C1 segment of cervical spinal cord (tissue), 14 donors: ENCODE results near the gene TEF.
"Not testable (repeated sequence)": the region's sequence is repeated elsewhere in the genome, so short reads cannot be mapped to it uniquely, and the experiment has no call there.

Source experiments
- DNase-seq, 14 donors: peaks; one replicate each; lab custom pipeline; 2025; lab: John Stamatoyannopoulos, UW

TEF gene

DNA sequence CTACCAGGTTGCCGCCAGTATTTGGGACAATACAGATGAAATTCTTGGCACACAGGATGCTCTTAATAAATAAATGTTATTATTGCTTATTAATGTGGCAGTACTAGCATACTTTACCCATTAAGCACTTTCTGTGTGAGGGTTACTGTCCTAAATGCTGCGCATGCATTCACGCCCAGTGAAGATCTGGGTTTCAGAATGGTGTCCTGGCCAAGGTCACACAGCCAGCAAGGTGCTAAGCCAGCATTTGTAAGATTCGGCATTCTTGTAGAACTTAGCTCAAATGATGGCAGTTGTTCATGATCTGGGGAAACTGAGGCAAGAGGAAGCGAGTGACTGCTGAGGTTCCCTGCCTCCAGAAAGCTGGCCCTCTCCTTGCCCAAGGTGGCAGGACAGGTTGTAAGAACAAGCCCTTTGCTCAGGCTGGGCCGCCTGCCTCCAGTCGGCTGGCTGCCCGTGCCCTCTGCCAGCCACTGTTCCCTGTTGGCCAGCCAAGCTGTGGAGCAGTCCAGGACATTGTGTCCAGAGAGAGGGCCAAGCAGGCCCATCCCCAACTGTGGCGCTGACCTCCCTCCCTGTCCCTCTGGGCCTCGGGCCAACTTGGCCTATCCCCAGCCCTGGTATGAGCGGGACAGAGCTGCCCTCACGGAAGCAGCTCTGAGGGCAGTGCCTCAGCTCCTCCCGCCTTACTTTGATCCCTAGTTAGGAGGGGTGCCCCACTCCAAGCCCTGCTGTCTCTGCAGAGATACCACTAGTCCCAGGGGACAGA, 36.1 kb downstream of the TEF start:
- DNase-seq, result peak; percentile 34 to 100 (median 96)

DNA sequence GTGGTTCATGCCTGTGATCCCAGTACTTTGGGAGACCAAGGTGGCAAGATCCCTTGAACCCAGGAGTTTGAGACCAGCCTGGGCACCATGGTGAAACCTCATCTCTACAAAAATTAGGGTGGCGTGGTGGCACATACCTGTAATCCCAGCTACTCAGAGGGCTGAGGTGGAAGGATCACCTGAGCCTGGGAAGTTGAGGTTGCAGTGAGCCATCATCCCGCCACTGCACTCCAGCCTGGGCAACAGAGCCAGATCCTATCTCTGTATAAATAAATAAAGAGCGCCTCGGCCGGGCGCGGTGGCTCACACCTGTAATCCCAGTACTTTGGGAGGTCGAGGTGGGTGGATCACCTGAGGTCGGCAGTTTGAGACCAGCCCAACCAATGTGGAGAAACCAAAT, 37.0 kb downstream of the TEF start:
- no peak for DNase-seq

DNA sequence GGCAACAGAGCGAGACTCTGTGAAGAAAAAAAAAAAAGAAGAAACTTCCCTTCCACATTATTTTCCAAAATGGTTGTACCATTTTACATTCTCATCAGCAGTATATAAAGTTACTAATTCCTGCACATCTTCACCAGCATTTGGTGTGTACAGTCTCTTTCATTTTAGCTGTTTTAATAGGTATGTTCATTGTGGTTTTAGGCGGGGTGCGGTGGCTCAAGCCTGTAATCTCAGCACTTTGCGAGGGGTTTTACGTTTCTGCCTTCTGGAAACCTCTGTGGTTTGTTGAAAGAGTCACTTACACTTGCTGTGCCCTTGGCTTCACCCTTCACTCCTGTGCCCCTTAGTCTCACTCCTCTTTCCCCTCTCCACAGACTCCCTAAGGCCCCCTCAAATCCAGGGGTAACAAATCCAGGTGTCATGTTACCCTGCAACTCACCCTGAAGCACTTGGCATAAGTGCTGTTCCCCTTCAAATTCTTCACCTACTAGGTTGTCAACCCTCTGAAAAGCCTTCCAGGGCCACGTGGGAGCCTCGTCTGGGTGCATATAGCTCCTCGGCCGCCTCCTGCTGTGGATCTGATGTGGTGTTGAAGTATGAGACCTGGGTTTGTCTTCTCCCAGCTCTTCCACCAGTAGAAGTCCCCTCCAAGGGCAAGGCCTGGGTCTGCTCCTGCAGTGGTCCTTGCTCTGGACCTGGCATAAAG, 44.1 kb downstream of the TEF start:
- DNase-seq, result no peak

- peak in 5 of 14 donors; percentile 32 to 69 (median 43) for DNase-seq
Observed at GRCh38 chr22:41429232-41429950, 47.6 kb downstream of the TEF start.

DNA sequence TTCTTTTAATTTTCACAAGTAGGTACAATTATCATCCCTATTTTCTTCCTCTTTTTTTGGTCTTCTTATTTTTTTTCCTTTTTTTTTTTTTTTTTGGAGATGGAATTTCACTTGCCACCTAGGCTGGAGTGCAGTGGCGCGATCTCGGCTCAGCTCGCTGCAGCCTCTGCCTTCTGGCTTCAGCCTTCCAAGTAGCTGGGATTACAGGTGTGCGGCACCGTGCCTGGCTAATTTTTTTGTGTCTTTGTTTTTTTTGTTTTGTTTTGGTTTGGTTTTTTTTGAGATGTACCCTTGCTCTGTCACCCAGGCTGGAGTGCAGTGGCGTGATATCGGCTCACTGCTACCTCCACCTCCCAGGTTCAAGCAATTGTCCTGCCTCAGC, 48.2 kb downstream of the TEF start:
- DNase-seq, result no peak

DNA sequence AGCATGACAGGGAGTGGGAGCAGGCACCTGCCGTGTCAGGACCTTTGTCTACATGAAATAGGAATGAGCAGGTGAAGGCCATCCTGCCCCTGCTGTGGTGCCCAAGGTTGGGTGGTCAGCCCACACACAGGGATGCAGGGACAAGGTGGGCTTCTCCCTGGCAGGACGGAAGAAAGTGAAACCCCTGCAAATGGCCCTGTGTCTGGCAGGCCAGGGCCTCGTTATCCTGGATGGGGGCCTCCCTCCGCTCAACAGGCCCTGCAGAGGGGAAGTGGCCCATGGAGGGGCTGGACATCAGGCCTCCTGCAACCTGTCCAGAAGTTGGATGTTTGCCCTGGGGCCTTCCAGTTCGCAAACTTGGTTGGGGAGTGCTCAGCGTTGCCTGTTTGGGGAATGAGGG, 49.9 kb downstream of the TEF start:
- DNase-seq, result no peak

- DNase-seq, result not testable (repeated sequence)
Observed at GRCh38 chr22:41433480-41433879, 51.7 kb downstream of the TEF start.

GRCh38 chr22:41434361-41435003, 52.7 kb downstream of the TEF start:
- DNase-seq, result peak in 5 of 14 donors; percentile 8 to 92 (median 20)

DNA sequence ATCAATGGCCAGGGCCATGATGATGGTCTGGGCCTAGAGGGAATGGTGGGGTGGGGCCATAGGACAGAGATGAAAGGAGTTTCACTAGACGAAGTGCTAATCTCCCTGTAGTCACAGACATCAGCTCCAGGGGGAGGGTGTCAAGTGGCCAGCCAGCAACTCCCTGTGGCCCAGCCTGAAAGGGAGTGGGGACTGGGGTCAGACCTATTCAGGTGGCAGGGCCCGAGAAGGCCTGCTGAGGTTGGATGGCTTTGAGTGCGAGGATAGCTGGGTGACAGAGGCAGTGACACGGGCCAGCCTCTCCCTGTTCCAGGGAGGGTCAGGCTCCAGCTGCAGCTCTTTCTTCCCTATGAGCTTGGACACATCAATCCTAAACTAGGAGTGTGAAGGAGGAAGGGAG, 53.8 kb downstream of the TEF start:
- DNase-seq, result no peak

DNA sequence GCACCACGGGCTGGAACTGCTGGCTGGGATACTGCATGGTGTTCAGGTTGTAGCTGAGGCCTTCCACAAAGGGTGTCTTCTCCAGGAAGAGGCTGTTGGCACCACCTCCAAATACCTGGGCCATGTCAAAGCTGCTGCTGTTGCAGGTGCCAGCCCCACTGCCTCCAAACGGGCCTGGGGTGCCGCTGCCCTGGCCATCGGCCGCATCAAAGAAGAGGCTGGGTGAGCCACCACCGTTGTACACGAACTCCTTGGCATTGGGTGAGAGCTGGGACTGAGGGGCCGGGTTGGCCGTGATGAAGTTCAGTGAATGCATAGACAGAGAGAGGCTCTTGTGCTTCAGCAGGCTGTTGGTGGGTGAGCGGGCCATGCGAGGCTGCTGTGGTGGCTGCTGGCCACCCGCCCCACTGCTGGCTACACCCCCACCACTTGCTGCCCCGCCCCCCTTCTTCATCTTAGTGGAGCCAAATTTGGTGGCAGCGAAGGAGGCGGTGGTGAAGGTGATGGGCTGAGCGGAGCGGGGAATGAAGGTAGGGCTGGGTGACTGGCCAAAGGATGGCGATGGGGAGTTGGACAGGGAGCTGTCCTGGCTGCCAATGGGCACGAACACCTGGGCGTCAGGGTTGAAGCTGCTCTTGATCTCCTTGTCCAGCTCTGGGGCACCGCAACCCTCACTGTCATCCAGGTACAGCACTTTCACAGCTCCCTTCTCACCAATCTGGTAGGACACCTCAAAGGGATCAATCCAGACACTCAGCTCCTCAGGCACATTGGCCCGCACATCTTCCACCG, 54.8 kb downstream of the TEF start:
- no peak for DNase-seq

- DNase-seq, result no peak
Observed at GRCh38 chr22:41437198-41437597, 55.5 kb downstream of the TEF start.

- DNase-seq, result not testable (repeated sequence)
Observed at GRCh38 chr22:41440511-41440910, 58.8 kb downstream of the TEF start.

GRCh38 chr22:41442240-41442792, 60.6 kb downstream of the TEF start:
- peak in 2 of 14 donors; percentile 4 to 90 for DNase-seq

- peak in 13 of 14 donors; percentile 42 to 92 (median 83) for DNase-seq
Observed at GRCh38 chr22:41444360-41445128, 62.8 kb downstream of the TEF start.

- peak in 6 of 14 donors; percentile 31 to 68 (median 48) for DNase-seq
Observed at GRCh38 chr22:41445129-41446056, 63.7 kb downstream of the TEF start.

- DNase-seq, result peak in 2 of 14 donors; percentile 42 to 66
Observed at GRCh38 chr22:41446057-41446501, 64.3 kb downstream of the TEF start.

- peak; percentile 78 to 97 (median 94) for DNase-seq
Observed at GRCh38 chr22:41446639-41447434, 65.1 kb downstream of the TEF start, which contains the start of gene TOB2. TSS of gene TOB2 (minus strand) at chr22:41446801. CDS start at chr22:41437345, 9,456 bp downstream.
